C1 segment of cervical spinal cord (tissue), 14 donors: ENCODE data around the gene SGCA.

ENCODE experiments used
- DNase-seq, 14 donors: peaks; one replicate each; lab custom pipeline; 2025; lab: John Stamatoyannopoulos, UW

The SGCA gene

GRCh38 chr17:50165867-50166517, at the start of gene SGCA:
Gene SGCA, plus strand, starts transcription at chr17:50166005. Its CDS starts 36 bp downstream, at chr17:50166041.
- no peak for DNase-seq

GRCh38 chr17:50117202-50118051, 48.4 kb upstream of the SGCA start:
- DNase-seq = no peak

GRCh38 chr17:50118076-50118827, 47.6 kb upstream of the SGCA start:
- DNase-seq = peak in 2 of 14 donors; percentile 17 to 78

- DNase-seq = no peak
Measured at GRCh38 chr17:50118828-50119218, 47.0 kb upstream of the SGCA start.

GRCh38 chr17:50120475-50121253, 45.1 kb upstream of the SGCA start:
- no peak for DNase-seq

- no peak for DNase-seq
Measured at GRCh38 chr17:50122945-50123344, 42.9 kb upstream of the SGCA start.

- peak in 3 of 14 donors; percentile 8 to 72 (median 13) for DNase-seq
Measured at GRCh38 chr17:50123649-50124349, 42.0 kb upstream of the SGCA start.

GRCh38 chr17:50125420-50125997, 40.3 kb upstream of the SGCA start:
- no peak for DNase-seq

- DNase-seq = no peak
Measured at GRCh38 chr17:50127697-50128361, 38.0 kb upstream of the SGCA start.

GRCh38 chr17:50128441-50129352, 37.1 kb upstream of the SGCA start:
- peak in 1 of 14 donors; percentile 64 for DNase-seq

- DNase-seq = no peak
Measured at GRCh38 chr17:50129353-50129727, 36.5 kb upstream of the SGCA start.

GRCh38 chr17:50129728-50130558, 35.9 kb upstream of the SGCA start, which contains the start of gene SAMD14:
Gene SAMD14, minus strand, starts transcription at chr17:50130160. Its CDS starts 5,201 bp downstream, at chr17:50124959.
- DNase-seq = peak in 5 of 14 donors; percentile 25 to 86 (median 29)

GRCh38 chr17:50130559-50131305, 35.1 kb upstream of the SGCA start:
- peak in 3 of 14 donors; percentile 16 to 80 (median 27) for DNase-seq

GRCh38 chr17:50132104-50132794, 33.6 kb upstream of the SGCA start:
- DNase-seq = no peak

GRCh38 chr17:50133028-50133768, 32.6 kb upstream of the SGCA start:
- DNase-seq = peak in 6 of 14 donors; percentile 15 to 74 (median 34)

- DNase-seq = no peak
Measured at GRCh38 chr17:50133769-50134099, 32.1 kb upstream of the SGCA start.
